T follicular helper cell (primary cell): ENCODE data around the gene AGPAT1.
A peak's percentile ranks its signal among the peaks of the same experiment; 100 is the strongest.
"Not testable (repeated sequence)": the region's sequence is repeated elsewhere in the genome, so short reads cannot be mapped to it uniquely, and the experiment has no call there.

Experiments
- DNase-seq: peaks from one replicate; pipeline ENCODE4 v3.0.0-alpha.2; 2020; ENCODE audit warnings: low read depth

Gene AGPAT1

DNA sequence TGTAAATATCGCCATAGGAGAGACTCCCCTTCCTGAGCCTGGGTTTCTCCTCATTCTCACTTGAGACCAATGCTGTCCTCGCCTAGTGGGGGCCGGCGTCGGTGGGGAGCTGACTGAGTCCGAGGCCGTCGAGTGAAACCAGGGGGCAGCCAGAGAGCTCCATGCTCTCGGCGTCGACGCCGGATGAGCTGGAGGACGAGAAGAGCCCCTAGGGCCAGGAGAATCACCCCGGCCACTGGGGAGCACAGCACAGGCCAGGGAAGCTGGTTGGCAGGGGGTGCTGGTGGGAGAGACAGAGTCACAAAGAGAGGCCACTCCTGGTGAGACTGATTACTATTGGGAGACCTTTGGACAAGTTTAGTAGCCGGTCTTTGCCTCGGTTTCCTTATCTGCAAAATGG, 23.0 kb upstream of the AGPAT1 start:
- DNase-seq, result no peak

DNA sequence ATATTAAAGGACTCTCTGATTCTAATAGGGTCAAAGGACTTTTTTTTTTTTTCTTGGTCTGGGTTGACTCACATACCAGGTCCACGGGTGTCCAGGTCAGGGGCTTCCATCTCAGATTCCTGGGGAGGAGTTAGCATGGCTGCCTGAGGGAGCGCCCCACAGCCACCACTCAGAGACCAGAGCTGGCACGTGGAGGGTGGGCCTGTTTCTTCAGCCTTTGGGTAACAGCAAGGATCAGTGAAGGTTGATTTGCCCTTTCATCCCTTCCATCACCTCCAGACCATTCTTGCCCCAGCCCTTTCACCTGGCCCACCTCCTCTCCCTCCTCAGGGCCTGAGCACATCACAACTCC, 22.4 kb upstream of the AGPAT1 start:
- DNase-seq, result no peak

DNA sequence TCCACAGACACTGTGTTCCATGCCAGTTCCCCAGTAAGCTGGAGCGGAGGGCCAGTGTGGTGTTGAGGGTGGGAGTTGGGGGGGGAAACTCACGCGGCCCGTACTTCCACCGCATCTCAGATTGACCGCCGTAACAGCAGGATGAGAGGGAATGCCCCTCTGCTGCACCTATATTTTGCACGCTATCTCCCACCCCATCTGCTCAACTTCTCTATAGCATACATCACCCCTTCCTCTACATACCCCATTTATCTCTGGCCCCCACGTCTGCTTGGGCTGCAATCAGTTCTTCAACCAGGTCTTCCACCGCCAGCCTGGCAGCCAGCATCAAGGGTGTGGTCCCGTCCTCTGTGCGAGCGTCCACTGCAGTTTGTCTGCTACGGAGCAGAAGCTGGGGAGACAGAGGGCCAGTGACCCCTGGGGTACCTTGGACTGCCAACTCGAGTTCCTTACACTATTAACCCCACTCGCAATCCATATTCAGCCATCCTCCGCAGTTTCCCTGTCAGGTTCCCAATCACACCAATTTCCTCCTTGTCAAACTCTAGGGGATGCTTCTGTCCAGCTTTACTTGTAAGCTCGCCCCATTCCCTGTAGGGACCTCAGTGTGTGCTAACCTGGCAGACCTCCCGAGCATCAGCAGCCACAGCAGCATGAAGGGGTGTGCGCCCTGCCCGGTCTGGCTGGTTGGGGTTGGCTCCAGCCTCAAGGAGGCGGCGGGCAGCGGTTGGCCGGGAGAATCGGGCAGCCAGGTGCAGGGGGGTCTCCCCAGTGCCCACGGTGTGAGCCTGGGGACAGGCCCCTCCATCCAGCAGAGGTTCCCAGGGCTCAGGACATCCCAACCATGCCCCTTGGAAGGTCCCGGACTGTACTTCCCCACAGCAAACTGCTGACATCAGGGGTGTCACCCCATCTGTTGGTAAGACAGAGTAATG, 21.1 kb upstream of the AGPAT1 start:
- no peak for DNase-seq

DNA sequence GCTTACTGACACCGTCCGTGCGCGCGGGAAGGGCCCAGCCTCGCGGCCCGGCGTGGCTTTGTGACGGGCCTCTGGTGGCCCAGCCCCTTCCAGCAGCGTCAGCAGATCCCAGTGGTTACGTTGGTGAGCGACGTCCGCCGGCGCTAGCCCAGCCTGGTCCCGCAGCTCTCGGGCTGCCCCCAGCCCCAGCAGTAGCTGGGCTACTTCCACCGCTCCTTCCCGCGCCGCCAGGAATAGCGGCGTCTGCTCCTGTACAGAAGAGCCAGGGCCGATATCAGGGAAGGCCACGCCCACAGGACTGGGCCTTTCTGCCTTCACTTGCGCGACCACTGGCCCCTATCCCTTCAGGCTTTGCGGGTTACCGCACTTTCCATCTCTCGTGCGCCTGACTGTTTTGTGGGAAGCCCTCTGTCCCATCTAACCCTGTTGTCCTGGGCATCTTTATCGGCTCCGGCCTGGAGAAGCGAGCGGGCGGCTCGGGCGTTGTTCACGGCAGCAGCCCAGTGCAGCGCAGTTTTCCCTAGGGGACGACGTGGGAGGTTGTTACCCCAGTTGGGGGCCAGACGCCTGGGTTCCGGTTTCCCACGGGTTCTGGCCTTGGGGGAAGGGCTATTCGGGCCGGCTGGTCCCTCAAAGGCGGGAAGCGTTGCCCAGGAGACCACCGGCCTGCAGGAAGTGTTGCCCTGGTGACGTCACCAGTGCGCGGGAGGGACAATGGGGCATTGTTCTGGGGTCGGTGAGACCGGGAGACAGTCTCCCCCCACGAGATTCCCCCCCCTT, 20.2 kb upstream of the AGPAT1 start:
- DNase-seq, result peak; percentile 34

DNA sequence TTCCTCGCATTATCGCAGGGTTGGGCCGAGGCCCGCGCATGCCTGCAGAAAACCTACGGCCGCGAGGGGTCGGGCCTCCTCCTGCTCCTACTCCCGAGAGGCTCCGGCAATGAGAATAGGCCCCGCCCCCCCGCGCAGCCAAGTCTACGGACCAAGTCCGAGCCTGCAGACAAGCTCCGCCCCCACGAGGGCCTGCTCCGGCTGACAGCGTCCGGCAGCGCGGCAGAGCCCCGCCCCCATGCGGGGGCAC, 19.7 kb upstream of the AGPAT1 start:
- peak; percentile 96 for DNase-seq

DNA sequence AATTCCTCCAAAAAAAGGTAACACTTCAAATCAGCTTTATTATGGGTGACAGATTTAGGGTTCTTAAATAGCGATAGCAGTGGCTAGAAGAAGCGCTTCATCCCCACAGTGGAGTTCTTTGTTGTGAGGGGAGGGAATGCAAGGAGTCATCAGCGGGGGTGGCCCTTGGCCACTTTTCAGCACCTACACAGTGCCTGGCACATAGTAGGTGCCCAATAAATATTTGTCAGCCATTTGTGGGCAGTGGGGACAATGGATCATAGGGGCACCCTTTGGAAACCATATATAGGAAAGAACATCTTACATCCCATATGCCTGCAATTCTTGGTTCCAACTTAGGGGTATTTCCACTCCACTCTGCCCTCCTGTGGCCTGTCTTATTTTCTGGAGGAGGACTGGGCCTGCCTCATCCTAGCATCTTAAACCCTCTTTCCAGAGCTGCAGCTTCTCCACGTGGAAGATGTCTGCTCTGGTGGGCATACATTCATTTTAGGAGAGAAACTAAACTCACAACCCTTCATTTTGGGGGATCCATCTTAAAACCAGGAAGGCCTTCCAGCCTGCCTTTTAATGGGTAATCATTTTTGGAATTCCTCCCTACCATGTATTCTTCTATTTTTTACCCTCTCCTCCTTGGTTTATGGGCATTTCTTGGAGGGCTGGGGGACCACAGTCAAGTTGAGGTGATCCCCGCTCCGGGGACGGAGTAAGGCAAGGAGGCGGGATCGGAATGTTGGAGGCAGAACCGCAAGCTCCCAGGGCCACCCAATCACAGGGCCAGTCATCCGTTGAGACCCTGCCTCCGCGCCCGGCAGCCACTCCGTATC, 19.2 kb upstream of the AGPAT1 start:
- no peak for DNase-seq

DNA sequence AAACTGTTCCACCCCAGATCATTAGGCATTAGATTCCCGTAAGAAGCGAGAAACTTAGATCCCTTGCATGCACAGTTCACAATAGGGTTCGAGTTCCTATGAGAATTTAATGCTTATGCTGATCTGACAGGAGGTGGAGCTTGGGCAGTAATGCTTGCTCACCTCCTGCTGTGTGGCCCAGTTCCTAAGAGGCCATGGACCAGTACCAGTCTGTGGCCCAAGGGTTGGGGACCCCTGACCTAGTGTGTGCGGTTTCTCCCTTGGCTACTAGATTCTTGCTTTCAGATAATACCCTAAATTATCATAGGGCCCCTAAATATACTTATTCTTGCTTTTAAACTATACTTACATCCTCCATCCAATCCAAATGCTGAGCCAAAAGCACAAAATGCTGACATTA, 18.5 kb upstream of the AGPAT1 start:
- DNase-seq, result no peak

DNA sequence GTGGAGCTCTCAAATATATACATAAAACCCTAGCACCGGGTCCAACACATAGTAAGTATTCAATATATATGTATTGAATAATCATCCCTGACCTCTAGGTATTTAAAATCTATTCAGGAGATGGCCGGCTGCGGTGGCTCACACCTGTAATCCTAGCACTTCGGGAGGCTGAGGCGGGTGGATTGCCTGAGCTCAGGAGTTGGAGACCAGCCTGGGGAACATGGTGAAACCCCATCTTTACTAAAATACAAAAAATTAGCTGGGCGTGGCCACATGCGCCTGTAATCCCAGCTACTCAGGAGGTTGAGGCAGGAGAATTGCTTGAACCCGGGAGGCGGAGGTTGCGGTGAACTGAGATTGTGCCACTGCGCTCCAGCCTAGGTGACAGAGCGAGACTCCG, 17.2 kb upstream of the AGPAT1 start:
- not testable (repeated sequence) for DNase-seq

DNA sequence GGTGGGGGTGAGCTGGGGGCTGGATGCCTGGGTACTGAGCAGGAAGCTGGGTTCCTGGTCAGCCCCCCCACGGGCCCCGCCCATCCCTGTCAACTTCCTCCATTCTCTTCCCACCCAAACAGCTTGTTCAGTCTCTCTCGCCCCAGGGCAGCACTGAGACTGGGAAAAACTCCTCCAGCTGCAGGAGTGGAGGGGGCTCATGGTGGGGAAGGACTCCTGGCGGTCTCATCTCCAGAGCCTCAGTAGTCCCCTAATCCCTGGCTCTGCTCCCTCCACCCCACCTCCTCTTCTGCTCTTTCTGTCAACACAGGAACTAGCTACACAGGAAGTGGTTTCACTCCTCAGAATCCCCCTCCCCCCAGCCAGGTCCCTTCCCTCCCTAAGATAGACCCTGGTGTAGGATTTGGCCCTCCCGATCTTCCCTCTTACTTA, 16.7 kb upstream of the AGPAT1 start, which contains the start of gene GPSM3:
GPSM3 (minus strand) TSS at position 36 of the 432 bp plus-strand sequence. CDS start 130 bp downstream, outside the sequence.
- peak; percentile 42 for DNase-seq

DNA sequence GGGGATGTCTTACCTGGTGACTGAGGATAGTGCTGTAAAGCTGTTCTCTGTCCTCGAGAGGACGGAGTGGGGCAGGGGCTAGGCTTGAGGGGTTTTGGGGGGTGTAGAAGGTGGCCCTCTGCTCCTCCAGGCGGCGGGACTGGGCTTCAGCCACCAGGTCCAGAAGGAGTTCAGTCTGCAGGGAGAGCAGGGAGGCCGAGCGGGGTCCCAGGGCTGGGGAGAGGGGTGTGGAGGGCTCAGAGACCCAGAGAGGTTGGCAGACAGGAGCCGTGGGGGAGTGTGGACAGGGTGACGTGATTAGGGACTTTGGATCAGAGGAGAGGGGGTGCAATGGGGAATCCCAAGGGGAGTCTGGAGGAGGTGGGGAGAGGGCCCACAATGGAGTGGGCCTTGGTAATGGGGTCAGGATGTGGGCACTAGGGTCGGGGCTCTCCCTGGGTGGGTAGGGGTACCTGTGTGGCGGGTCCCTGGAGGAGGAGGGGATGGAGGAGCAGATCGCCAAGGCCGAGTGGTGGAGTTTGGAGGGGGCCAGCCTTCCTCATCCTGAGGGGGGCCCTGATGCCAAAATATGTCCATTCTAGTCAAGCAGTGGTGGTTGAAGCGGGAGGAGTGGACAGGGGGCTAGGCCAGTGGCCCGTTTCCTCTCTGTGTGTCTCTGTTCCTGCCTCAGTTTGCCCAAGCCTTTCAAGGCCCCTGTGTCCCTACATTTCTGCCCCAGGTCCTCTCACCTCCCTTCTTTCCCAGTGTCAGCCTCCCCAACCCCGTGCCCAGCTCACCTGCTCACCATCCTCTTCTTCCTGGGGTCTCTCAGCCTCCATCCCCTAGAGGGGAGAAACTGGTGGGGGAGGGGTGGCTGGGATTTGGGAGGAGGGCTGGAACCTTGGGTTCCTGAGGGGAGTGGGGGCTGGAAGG, 16.1 kb upstream of the AGPAT1 start:
- no peak for DNase-seq

DNA sequence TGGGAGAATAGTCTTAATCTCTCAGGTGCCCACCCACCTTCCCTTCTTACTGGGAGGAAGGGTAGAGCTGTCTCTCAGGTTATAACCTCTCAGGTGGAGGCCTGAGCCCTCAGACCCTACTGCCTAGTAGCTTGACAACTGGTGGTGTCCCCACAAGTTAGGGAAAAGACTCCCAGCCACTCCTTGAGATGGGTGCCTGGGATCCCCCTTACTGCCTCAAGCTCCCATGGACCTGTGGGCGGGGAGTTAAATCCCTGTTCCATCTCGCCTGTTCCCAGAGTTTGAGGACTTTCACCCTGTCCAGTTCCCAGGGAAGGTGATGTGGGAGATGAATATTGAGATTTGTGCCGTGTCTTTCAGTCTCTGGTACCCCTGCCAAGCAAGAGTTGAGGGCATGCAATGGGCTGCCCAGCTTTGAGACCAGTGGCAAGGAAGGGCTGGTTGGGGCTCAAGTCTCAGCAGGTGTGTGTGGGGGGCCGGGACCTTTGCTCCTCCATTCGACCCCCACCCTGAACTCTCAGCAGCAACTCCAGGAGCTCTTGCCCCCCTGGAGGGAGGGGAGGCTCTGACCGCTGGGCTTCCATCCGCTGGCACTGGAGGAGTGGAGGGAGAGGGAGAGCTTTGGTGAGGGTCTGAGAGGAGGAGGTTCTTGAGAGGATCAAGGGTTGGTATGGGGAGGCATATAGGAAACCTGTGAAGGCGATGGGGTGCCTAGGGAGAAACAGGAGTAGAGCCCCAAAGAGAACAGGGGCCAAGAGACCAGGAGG, 15.2 kb upstream of the AGPAT1 start:
- DNase-seq, result no peak

DNA sequence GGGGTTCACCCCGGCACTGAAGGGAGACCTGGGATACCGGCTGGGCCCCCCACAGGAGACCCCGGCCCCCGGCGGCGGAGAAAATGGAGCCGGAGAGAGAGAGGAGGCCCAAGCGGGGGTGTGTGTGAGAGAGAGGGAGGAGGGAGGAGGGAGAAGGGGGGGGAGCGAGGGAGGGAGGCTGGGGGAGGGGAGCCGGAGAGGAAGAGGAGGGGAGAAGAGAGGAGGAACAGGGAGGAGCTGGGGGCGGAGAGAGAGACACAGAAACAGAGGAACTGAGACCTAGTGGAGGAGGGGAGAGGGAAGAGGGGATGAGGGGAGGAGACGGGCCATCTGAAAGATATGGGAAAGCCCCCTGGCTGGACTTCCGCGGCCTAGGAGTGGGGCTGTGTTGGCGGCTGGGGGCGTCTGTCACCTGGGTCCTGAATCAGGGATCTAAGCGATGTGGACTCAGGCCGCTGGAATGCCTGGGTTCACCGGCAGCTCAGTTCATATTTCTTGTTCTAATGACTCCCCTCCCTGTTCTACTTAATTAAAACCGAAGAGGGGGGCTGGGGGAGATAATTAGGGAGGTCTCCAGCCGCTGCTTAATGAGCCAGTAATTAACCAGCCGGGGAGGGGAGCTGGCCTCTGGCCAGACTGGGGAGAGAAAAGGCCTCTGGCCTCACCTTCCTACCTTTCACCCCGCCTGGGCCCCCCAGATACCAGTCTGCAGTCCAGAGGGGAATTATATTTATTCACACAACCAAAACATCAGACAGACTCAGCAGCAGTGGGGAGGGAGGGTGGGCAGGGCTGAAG, 14.4 kb upstream of the AGPAT1 start, which contains the start of gene PBX2:
PBX2 (minus strand) TSS at position 149 of the 798 bp plus-strand sequence. CDS start 287 bp downstream, outside the sequence.
- peak; percentile 76 for DNase-seq

DNA sequence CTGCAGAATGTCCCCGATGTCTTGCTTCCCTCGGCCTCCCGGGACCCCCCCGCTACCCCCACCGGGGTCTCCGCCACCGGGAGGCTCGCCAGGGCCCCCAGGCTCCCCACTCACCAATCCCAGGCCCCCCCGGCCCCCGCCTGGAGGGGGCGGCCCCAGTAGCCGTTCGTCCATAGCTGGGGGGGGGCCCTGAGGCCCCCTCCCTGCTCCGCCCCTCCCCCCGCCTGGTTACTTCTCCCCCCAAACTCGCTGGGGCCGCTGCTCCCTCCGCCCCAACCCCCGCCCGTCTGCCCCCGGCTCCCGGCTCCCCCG, 13.8 kb upstream of the AGPAT1 start:
- DNase-seq, result no peak

DNA sequence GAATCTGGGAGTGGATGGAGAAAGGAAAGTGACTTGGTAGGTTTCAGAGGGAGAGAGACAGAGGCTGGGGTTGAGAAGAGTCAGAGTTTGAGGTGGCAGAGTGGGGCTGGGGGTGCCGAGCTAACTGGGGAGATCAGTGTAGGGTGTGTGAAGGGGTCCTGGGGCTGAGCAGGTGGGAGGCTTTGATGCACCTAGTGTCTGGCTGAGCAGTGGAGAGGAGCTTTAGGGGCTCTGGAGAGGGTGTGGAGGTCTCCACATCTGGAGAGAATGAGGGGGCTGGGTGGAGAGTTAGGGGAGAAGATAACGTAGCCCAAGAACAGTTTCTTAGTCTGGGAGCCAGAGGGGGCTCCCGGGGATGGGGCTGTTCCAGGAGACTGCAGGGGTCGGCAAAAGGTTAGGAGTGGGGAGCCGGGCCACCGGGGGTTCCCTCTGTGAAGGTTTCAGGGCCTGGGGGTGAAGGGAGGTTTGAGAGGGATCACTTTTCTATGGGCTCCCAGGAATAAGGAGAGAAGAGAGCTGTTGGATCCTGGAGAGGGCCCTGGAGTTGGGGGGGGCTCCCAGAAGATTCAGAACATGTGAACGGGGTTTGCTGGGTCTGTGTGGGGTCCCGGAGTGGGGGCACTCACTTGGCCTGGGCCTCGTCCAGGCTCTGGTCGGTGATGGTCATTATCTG, 13.3 kb upstream of the AGPAT1 start:
- no peak for DNase-seq

DNA sequence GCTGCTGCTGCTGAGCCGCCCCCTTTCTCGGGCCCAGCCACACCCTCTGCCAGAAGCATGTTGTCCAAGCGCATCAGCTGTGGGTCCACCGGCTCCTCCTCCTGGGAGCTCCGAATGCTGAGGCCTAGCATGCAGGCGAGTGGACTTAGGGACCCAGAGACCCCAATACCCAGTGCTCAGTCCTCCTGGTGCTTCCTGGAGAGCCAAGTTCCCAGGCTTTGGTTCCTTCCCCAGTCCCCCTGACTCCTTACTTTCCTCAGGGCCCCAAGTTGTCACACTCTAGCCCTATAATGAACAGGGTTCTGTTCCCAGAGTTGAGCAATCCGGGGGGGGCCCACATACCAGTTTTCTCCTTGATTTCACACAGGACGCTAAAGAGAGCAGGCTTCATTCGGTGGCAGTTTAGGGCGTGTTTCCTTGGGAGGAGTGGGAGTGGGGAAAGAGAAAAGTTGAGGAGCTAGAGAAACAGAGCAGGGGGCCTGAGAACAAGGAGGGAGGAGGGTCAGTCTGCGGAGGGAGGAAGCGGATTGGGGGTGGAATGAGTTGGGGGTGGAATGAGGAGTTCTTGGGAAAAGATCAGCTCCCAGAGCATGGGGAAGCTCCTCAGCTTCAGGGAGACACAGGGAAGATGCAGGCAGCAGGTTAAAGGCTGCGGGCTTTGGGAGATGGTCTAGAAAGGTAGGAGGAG, 12.6 kb upstream of the AGPAT1 start:
- no peak for DNase-seq

DNA sequence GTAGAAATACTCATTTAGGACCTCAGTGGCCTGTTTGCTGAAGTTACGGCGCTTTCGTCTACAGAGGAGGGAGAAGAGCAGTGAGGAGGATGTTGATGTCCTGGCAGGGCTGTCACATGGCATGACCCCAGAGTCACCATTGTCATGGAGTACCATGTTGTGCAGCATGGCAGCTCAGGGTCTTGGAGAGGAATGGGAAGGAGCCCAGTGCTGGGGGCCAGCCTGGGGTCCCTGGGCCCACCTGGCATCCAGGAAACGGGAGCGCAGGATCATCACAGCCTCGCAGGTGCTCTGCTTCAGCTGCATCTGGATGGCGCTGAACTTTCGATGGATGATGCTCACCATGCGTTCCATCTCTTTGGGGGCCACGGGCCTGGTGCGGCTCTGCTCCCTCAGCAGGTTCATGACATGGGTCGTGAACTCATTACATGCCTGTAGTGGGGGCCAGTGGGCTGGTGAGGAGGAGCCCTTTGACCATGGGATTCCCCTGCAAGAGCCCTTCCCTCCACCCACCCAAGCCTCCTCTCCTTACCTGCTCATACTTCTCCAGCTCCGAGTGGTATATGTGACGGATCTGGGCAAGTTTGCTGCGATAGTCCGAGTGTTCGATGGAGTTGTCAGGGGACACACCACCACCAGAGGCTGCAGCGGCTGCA, 12.0 kb upstream of the AGPAT1 start:
- not testable (repeated sequence) for DNase-seq

DNA sequence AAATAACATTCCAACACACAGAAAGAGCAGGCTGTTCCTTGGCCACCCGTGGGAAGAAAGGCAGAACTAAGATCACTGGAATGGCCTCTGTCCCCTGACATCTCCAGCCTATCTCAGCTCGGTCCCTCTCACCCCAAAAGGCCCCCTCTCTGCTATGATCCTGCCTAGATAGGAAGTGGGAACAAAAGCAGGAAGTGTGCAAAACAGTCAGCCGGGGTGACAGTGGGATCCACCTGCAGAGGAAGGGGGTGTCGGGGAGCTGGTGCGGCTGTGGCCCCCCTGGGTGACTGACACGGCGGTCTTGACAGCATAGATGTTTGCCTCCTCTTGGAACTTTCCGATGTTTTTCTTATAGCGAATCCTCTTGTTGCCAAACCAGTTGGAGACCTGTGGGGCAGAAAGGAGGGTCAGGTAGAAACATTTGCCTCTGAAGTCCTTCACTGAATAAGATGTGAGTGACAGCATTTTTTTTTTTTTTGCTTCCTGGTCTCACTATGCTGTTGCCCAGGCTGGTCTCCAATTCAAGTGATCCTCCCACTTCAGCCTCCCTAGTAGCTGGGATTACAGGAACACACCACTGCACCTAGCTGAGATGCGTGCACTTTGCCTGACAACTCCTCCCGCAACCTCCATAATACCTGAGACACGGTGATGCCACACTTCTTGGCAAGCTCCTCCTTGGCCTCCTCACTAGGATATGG, 11.3 kb upstream of the AGPAT1 start:
- no peak for DNase-seq
